Colonic mucosa (tissue), 4 donors: ENCODE data around the gene OR52E6. TPM values are rescaled to one million over a fixed set of nuclear protein-coding genes. Genes with fewer than 3 reads are reported as not detected.

Source experiments
- DNase-seq: peaks from one replicate; pipeline ENCODE4 v3.0.0-alpha.2; 2020
- H3K27ac ChIP-seq: fragments of 200-600 bp; one replicate; pipeline ENCODE4 v1.8.0; 2021
- H3K27me3 ChIP-seq: fragments of 200-600 bp; one replicate; pipeline ENCODE4 v1.8.0; 2021
- H3K36me3 ChIP-seq: fragments of 200-600 bp; one replicate; pipeline ENCODE4 v1.8.0; 2021
- H3K4me1 ChIP-seq: fragments of 200-600 bp; one replicate; pipeline ENCODE4 v1.8.0; 2021; ENCODE audit warnings: mild to moderate bottlenecking
- H3K4me3 ChIP-seq: fragments of 200-600 bp; one replicate; pipeline ENCODE4 v1.8.0; 2021
- H3K9ac ChIP-seq, 2 donors: one replicate each; pipeline ENCODE4 v1.7.0; 2013; ENCODE audit warnings: control low read depth in 2 of 2, low read depth in 2 of 2, low read length in 2 of 2
- H3K9me3 ChIP-seq: fragments of 200-600 bp; one replicate; pipeline ENCODE4 v1.8.0; 2021
- CTCF ChIP-seq: fragments of 200-600 bp; IDR thresholded peaks from one replicate; pipeline ENCODE4 v1.8.0; 2022; ENCODE audit warnings: antibody characterized with exemption, mild to moderate bottlenecking
- intact Hi-C: fragments of 100-400 bp; cut with DNase I; formaldehyde crosslinking; loops from one replicate; pipeline ENCODE4 v1.14.1; 2022
- total RNA-seq, 2 donors: library from RNA; stranded (reverse); fragmentation: NEBNext Ultra II Directional in 1 of 2; extraction: Animal tissue kit (Norgen Biotek cat#: 25700) in 1 of 2; gene quantifications; one replicate each; pipeline ENCODE4 v1.2.1, GENCODE V29; 2021
- donor health status: healthy.
- donor health status: DM: no; HTN: no; CAD: no.
- donor health status: DM: no; HTN: no; CAD: no.

The OR52E6 gene
- total RNA-seq = not detected

GRCh38 chr11:5841797-5842196 is at the start of gene OR52E6:
Gene OR52E6, minus strand, starts transcription at chr11:5841897. Its CDS starts 0 bp downstream, at chr11:5841897.
- TF ChIP-seq CTCF = no peak
- DNase-seq = no peak
- Histone ChIP-seq H3K4me1 (no peaks in the 10 kb centered on the region), H3K36me3 (no peaks in the 10 kb centered on the region), H3K27ac (no peak within 1 kb of the TSS), H3K4me3 (no peak within 1 kb of the TSS), H3K9me3 (no peaks in the 10 kb centered on the region), H3K27me3 (no peaks in the 10 kb centered on the region), H3K9ac (no peak within 1 kb of the TSS)
- intact Hi-C loops = no loop called here

GRCh38 chr11:5891216-5891800 is 49.6 kb upstream of the OR52E6 start:
- Histone ChIP-seq H3K4me1 (no peaks in the 10 kb centered on the region), H3K36me3 (no peaks in the 10 kb centered on the region), H3K9me3 (no peaks in the 10 kb centered on the region), H3K27ac (no peak overlapping the region), H3K27me3 (no peaks in the 10 kb centered on the region), H3K4me3 (no peak overlapping the region), H3K9ac (no peak overlapping the region)
- no peak for TF ChIP-seq CTCF
- intact Hi-C loops = no loop called here
- no peak for DNase-seq

GRCh38 chr11:5887661-5888060 is 46.0 kb upstream of the OR52E6 start:
- Histone ChIP-seq H3K36me3 (no peaks in the 10 kb centered on the region), H3K4me1 (no peaks in the 10 kb centered on the region), H3K27me3 (no peaks in the 10 kb centered on the region), H3K4me3 (no peak overlapping the region), H3K9ac (no peak overlapping the region), H3K9me3 (no peaks in the 10 kb centered on the region), H3K27ac (no peak overlapping the region)
- no peak for TF ChIP-seq CTCF
- intact Hi-C loops = no loop called here
- no peak for DNase-seq

GRCh38 chr11:5887172-5887571 is 45.5 kb upstream of the OR52E6 start:
- DNase-seq = no peak

GRCh38 chr11:5881756-5882155 is 40.1 kb upstream of the OR52E6 start:
- Histone ChIP-seq H3K9ac (no peak overlapping the region), H3K27me3 (no peaks in the 10 kb centered on the region), H3K4me1 (no peaks in the 10 kb centered on the region), H3K27ac (no peak overlapping the region), H3K4me3 (no peak overlapping the region), H3K9me3 (no peaks in the 10 kb centered on the region), H3K36me3 (no peaks in the 10 kb centered on the region)
- intact Hi-C loops = no loop called here
- TF ChIP-seq CTCF = no peak
- DNase-seq = no peak

More at GRCh38 chr11:5887172-5887571, 45.5 kb upstream of the OR52E6 start:
- H3K27me3 ChIP-seq = no peaks in the 10 kb centered on the region
- intact Hi-C loops = no loop called here
- H3K9ac ChIP-seq = no peak overlapping the region
- no peaks in the 10 kb centered on the region for H3K36me3 ChIP-seq
- H3K9me3 ChIP-seq = no peaks in the 10 kb centered on the region
- H3K4me1 ChIP-seq = no peaks in the 10 kb centered on the region
- H3K4me3 ChIP-seq = no peak overlapping the region
- no peak for TF ChIP-seq CTCF
- no peak overlapping the region for H3K27ac ChIP-seq
